GM13977 (cell line): ENCODE data around the gene ZNF319.
A peak's percentile ranks its signal among the peaks of the same experiment; 100 is the strongest.

Source experiments
- DNase-seq: peaks from one replicate; pipeline ENCODE4 v3.0.0; 2012; ENCODE audit warnings: low spot score
- in situ Hi-C: fragments of 300-500 bp; cut with MboI; formaldehyde crosslinking; loops from one replicate; pipeline ENCODE4 v1.12.0; 2022; ENCODE audit warnings: low sequenced_read_pairs, low pct_unique_long_range_greater_than_20kb, mixed read lengths, inconsistent platforms; ENCODE audit not compliant: unreplicated experiment
- TF ChIP-seq, protein P1 (sequence below): IDR thresholded peaks from 2 replicates; pipeline ENCODE4 v1.5.1; 2012; ENCODE audit warnings: mild to moderate bottlenecking, control low read depth; ENCODE audit not compliant: insufficient read depth; ENCODE audit errors: extremely low read depth, missing control alignments

Gene ZNF319

DNA sequence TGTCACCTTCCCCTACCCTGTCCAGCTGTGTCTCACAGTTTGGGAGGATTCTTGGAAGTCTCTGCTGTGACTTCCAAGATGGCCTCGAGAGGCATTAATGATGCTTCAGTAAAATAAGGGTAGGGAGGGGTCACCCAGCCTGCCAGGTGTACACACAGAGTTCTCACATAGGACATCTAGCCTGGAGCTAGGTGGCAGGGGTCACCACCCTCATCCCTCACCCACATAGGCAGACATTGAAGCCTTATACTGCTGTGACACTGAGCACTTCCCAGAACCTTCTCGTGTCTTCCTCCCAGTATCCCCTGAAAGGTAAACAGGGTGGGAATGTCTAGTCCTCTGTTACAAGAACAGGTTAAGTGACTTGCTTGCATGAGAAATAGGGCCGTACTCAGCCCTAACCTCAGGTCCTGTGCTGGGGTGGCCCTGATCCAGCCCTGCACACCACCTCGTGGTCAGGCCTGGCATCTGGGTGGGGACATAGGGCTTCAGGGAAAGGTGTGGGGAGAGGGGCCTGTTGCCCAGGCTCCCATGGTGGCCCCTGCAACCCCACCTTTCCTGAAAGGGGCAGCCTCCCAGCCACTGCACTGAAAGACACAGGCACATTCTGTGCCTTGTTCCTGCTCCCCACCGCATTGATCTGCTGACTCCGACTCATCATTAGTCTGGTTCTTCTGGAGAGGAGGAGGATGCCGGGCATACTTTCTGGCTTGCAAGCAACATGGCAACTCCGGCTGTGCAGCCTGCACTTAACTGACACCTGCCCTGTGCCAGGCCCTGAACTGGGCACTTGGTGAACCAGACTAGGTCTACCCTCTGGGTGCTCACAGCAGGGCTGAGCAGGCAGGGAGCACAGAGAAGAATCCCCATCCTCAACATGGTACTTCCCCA is 21.4 kb upstream of the ZNF319 start:
- in situ Hi-C loops = loop anchor here (25.0 kb wide), 1 partner anchor 290 kb away; no protein-coding TSS in a partner anchor
- DNase-seq = no peak
- TF ChIP-seq, protein P1, sequence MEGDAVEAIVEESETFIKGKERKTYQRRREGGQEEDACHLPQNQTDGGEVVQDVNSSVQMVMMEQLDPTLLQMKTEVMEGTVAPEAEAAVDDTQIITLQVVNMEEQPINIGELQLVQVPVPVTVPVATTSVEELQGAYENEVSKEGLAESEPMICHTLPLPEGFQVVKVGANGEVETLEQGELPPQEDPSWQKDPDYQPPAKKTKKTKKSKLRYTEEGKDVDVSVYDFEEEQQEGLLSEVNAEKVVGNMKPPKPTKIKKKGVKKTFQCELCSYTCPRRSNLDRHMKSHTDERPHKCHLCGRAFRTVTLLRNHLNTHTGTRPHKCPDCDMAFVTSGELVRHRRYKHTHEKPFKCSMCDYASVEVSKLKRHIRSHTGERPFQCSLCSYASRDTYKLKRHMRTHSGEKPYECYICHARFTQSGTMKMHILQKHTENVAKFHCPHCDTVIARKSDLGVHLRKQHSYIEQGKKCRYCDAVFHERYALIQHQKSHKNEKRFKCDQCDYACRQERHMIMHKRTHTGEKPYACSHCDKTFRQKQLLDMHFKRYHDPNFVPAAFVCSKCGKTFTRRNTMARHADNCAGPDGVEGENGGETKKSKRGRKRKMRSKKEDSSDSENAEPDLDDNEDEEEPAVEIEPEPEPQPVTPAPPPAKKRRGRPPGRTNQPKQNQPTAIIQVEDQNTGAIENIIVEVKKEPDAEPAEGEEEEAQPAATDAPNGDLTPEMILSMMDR = no peak

DNA sequence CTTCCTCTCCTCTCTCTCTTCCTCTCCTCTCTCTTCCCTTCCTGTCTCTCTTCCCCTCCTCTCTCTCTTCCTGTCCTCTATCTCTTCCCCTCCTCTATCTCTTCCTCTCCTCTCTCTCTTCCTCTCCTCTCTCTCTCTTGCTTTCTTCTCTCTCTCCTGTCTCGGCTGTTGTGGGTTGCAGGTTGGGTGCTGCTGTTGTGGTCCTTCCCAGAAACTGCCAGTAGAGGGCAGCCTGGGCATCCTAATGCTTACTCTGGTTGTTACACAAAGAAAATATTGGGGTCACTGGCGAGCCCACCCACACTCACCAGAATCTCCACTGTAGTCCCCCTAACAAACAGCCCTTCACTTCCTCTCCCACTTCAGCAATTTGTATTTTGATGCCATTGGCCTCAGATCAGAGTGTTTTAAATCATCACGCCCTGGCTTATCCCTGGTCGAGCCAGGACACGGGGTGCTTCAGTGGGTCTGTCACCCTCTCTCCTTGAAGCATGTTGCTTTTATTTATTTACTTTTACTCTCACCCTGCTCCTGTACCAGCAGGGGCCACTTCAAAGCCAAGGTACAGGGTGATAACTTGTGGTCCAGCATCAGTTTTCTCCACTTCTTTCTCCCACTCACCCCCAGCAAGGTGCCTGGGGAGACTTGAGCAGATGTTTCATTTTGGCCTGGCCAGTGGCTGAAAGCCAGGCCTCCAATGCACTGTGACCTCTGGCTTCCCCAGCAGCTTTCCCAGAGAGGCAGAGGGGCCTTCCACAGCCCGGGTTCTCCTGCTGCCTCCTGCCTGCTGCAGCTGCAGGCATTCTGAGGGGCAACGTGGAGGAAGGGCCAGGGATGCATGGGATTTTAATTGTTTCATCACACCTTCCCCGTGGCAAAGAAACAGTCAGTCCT is 20.4 kb upstream of the ZNF319 start:
- in situ Hi-C loops = loop anchor here (25.0 kb wide), 1 partner anchor 291 kb away; no protein-coding TSS in a partner anchor
- TF ChIP-seq, protein P1 = peak; percentile 88
- DNase-seq = peak; percentile 79

DNA sequence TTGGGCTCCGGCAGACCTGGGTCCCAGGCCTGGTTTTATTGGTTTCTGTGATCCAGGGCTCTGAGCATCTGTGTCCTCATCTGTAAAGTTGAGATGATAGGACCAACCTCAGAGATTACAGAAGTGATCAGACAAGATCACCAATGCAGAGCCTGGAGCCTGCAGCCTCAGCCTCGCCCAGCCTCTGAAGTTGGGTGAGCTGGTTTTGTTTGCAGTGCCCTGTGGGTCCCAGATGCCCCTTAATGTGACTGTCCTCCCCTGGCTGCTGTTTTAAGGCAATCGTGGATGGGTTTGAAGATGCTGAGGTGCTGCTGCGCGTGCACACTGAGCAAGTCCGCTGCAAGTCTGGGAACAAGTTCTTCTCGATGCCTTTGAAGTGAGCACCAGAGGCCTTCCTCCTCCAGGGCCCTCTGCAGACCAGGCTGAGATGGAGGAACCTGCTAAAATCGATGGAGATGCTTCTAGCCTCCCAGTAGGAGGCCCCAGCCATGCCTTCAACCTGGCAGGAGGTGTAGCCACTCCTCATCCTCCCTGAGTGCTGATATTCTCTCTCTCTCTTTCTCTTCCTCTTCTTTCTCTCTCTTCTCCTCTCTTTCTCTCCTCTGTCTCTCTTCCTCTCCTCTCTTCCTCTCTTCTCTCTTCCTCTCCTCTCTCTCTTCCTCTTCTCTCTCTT is 19.5 kb upstream of the ZNF319 start:
- no peak for DNase-seq
- in situ Hi-C loops = loop anchor here (25.0 kb wide), 1 partner anchor 292 kb away; no protein-coding TSS in a partner anchor
- TF ChIP-seq, protein P1 = no peak

DNA sequence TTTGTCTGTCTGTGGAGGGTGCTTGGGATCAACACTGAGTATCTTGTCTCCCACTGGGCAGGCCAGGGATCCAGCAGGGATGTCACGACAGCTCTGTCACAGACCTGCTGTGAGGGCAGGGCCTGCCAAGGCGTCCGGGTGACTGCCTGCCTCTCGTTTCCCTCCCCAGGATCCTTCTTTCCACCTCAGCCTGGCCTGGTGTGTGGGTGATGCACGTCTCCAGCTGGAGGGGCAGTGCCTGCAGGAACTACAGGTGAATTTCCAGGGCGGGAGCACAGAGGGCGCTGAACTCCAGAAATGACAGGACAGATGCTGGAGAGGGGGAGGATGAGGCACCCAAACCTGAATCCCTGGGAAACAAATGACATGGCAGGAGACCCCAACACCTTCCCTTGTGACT is 18.3 kb upstream of the ZNF319 start:
- TF ChIP-seq, protein P1 = no peak
- in situ Hi-C loops = loop anchor here (25.0 kb wide), 1 partner anchor 293 kb away; no protein-coding TSS in a partner anchor
- no peak for DNase-seq

DNA sequence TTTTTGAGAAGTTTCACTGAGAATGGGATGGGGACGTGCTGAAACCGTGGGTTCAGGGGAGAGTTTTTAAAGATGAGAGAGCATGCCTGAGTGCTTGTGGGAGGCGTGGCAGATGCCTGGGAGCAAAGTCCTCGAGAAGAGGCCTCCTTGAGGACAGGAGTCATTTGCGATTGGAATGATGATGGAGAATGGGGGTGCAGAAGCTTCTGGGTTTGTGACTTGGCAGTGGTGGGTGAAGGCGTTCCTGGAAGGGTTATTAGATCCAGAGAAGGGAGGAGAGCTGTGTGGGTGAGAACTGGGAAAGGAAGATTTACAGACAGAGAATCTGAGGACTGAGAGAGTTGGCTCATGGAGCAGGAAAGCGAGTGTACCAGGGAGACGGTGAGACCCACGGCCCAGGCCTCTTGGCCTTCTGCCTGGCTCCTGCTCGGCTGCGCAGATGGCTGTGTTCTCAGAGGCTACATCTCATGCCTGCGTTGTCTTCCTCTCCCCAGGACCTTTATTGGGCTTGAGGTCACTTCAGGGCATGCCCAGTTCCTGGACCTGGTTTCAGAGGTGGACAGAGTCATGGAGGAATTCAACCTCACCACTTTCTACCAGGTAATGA is 16.5 kb upstream of the ZNF319 start:
- in situ Hi-C loops = loop anchor here (25.0 kb wide), 1 partner anchor 295 kb away; no protein-coding TSS in a partner anchor

More for the DNA sequence above, 16.5 kb upstream of the ZNF319 start:
- no peak for DNase-seq
- TF ChIP-seq, protein P1 = no peak
